Ishikawa (cell line): ENCODE results near the gene COMMD10.

Experiments
- NFIC ChIP-seq: IDR thresholded peaks from 2 replicates; pipeline ENCODE4 v1.6.1; 2012
- RAD21 ChIP-seq: IDR thresholded peaks from 2 replicates; pipeline ENCODE4 v1.6.1; 2012; ENCODE audit warnings: low read depth
- TF ChIP-seq, protein P1 (sequence below): IDR thresholded peaks from 2 replicates; pipeline ENCODE4 v1.6.1; 2012; ENCODE audit warnings: low read depth, mild to moderate bottlenecking

DNA sequence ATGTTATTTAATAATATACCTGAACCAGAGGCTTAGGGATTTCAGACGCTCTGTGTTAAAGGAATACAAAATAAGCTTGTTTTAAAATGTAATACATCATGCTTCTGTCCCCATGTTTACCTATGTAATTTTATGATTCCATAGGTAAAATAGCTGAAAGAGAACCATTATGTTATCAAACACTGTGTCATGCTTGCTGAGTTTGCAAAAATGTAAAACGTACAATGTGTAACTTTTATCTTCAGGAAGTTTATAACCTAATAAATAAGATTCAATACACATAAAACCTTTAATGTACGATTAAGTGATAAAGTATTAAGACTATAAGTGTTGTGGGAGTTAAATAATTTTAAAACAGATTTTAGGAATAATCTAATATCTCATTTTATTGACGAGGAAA is 94.1 kb downstream of the COMMD10 start:
- TF ChIP-seq, protein P1, sequence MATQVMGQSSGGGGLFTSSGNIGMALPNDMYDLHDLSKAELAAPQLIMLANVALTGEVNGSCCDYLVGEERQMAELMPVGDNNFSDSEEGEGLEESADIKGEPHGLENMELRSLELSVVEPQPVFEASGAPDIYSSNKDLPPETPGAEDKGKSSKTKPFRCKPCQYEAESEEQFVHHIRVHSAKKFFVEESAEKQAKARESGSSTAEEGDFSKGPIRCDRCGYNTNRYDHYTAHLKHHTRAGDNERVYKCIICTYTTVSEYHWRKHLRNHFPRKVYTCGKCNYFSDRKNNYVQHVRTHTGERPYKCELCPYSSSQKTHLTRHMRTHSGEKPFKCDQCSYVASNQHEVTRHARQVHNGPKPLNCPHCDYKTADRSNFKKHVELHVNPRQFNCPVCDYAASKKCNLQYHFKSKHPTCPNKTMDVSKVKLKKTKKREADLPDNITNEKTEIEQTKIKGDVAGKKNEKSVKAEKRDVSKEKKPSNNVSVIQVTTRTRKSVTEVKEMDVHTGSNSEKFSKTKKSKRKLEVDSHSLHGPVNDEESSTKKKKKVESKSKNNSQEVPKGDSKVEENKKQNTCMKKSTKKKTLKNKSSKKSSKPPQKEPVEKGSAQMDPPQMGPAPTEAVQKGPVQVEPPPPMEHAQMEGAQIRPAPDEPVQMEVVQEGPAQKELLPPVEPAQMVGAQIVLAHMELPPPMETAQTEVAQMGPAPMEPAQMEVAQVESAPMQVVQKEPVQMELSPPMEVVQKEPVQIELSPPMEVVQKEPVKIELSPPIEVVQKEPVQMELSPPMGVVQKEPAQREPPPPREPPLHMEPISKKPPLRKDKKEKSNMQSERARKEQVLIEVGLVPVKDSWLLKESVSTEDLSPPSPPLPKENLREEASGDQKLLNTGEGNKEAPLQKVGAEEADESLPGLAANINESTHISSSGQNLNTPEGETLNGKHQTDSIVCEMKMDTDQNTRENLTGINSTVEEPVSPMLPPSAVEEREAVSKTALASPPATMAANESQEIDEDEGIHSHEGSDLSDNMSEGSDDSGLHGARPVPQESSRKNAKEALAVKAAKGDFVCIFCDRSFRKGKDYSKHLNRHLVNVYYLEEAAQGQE = no peak
- TF ChIP-seq RAD21 = no peak
- TF ChIP-seq NFIC = no peak
